Keratinocyte (primary cell): ENCODE data around the gene NBPF3.

Experiments
- EZH2 ChIP-seq: IDR thresholded peaks from one replicate; pipeline ENCODE4 v1.6.1; 2012; ENCODE audit warnings: inconsistent platforms, mild to moderate bottlenecking, low read length, moderate library complexity
- TF ChIP-seq, protein P1 (sequence below), 3 experiments: IDR thresholded peaks in 1 of 3; conservative IDR thresholded peaks in 1 of 3; optimal IDR thresholded peaks in 1 of 3; 2 replicates in 2 of 3; 3 replicates in 1 of 3; pipeline versions ENCODE3 to v1.5.1; 2011; ENCODE audit warnings: low read length in 3 of 3, mild to moderate bottlenecking in 3 of 3, moderate library complexity in 2 of 3, control low read depth in 1 of 3, inconsistent platforms in 1 of 3; ENCODE audit not compliant: insufficient read depth in 2 of 3; ENCODE audit errors: extremely low read depth in 1 of 3

DNA sequence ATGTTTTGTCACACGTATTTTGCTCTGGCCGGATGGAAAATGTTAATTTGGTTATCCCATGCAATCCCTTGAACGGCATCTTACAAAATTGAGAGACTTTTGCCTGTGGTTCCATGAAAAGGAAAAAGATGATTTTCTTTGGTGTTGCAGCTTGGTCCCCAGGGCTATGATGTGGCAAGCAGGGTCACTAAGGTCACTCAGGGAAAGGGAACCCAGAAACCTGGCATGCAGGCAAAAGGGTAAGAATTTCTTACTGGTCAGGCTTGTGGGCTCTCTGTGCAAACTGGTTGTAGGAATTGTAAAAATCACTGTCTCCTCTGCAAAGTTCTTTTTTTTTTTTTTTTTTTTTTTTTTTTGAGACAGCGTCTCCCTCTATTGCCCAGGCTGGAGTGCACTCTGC lies 48.4 kb upstream of the NBPF3 start:
- TF ChIP-seq, protein P1, sequence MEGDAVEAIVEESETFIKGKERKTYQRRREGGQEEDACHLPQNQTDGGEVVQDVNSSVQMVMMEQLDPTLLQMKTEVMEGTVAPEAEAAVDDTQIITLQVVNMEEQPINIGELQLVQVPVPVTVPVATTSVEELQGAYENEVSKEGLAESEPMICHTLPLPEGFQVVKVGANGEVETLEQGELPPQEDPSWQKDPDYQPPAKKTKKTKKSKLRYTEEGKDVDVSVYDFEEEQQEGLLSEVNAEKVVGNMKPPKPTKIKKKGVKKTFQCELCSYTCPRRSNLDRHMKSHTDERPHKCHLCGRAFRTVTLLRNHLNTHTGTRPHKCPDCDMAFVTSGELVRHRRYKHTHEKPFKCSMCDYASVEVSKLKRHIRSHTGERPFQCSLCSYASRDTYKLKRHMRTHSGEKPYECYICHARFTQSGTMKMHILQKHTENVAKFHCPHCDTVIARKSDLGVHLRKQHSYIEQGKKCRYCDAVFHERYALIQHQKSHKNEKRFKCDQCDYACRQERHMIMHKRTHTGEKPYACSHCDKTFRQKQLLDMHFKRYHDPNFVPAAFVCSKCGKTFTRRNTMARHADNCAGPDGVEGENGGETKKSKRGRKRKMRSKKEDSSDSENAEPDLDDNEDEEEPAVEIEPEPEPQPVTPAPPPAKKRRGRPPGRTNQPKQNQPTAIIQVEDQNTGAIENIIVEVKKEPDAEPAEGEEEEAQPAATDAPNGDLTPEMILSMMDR (optimal IDR thresholded peaks at IDR 0.05 in 1 of 3, IDR thresholded peaks at IDR 0.05 in 1 of 3, conservative IDR thresholded peaks at IDR 0.05 in 1 of 3; ENCODE audit: extremely low read depth in 1 of 3, insufficient read depth in 2 of 3, low read length in 3 of 3), result no peak
- TF ChIP-seq EZH2, result no peak
